Endothelial cell of umbilical vein (primary cell): ENCODE data around the gene KLK1. TPM values are rescaled to one million over a fixed set of nuclear protein-coding genes. Genes with fewer than 3 reads are reported as not detected.

Experiments used
- BruUV-seq: library from RNA; stranded (reverse); fragments of 400-500 nt; replicated peaks from 2 replicates; lab custom pipeline; 2021; lab: Mats Ljungman, UMichigan
- CTCF ChIA-PET: fragments of 300-600, 350-600 bp; sonication (Branson Sonifier 250); formaldehyde crosslinking; loops from one replicate; lab custom pipeline; 2021; ENCODE audit warnings: antibody characterized with exemption, inconsistent platforms; lab: Charles Lee
- POLR2A ChIA-PET: fragments of 300-600, 350-600 bp; sonication (Branson Sonifier 250); formaldehyde crosslinking; loops from one replicate; lab custom pipeline; 2021; ENCODE audit warnings: antibody characterized with exemption, inconsistent platforms; lab: Charles Lee
- DNase-seq: peaks from one replicate; pipeline ENCODE4 v3.0.0-alpha.2; 2011; ENCODE audit warnings: low read depth, low spot score
- FAIRE-seq: peaks from 2 replicates; lab custom pipeline; 2011; peaks lifted over from hg19 to GRCh38; lab: Jason Lieb, UNC
- H2AFZ ChIP-seq: 2 replicates; pipeline ENCODE4 v1.6.0; 2012; ENCODE audit warnings: low read depth, low read length, control low read depth, inconsistent platforms
- H3K27ac ChIP-seq: 2 replicates; pipeline ENCODE4 v1.5.1; 2011; ENCODE audit warnings: low read depth, mild to moderate bottlenecking, control low read depth, low read length, moderate library complexity; ENCODE audit not compliant: insufficient read depth
- H3K27me3 ChIP-seq, 2 experiments: 2 replicates each; pipeline versions ENCODE4 v1.6.0 to v1.6.1; 2011; ENCODE audit warnings: low read length in 2 of 2, mixed read lengths in 1 of 2; ENCODE audit not compliant: control insufficient read depth in 2 of 2, insufficient read depth in 2 of 2
- H3K36me3 ChIP-seq, 2 experiments: 2 replicates in 1 of 2; 3 replicates in 1 of 2; pipeline ENCODE4 v1.5.1; 2011; ENCODE audit warnings: low read length in 2 of 2, mild to moderate bottlenecking in 1 of 2, moderate library complexity in 1 of 2; ENCODE audit not compliant: control insufficient read depth in 2 of 2, insufficient read depth in 2 of 2; ENCODE audit errors: extremely low read depth in 1 of 2
- H3K4me1 ChIP-seq: 3 replicates; pipeline ENCODE4 v1.5.1; 2011; ENCODE audit warnings: mild to moderate bottlenecking, low read length; ENCODE audit not compliant: control insufficient read depth, insufficient read depth; ENCODE audit errors: extremely low read depth
- H3K4me2 ChIP-seq: 2 replicates; pipeline ENCODE4 v1.6.1; 2011; ENCODE audit warnings: low read length, control low read depth, mixed read lengths; ENCODE audit not compliant: insufficient read depth
- H3K4me3 ChIP-seq, 3 experiments: fragments of 200-600 bp in 1 of 3; sonication (generic), shearing (Covaris generic) in 1 of 3; replicated peaks in 1 of 3; 2 replicates each; pipeline ENCODE4 v1.5.1; 2011 to 2016; ENCODE audit warnings: control low read depth in 3 of 3, low read length in 3 of 3, mild to moderate bottlenecking in 2 of 3, inconsistent platforms in 1 of 3, low read depth in 1 of 3, moderate library complexity in 1 of 3; ENCODE audit not compliant: insufficient read depth in 1 of 3
- H3K79me2 ChIP-seq: 2 replicates; pipeline ENCODE4 v1.6.0; 2012; ENCODE audit warnings: low read length, inconsistent platforms; ENCODE audit not compliant: control insufficient read depth, insufficient read depth
- H3K9ac ChIP-seq: replicated peaks from 2 replicates; pipeline ENCODE3; 2011; ENCODE audit warnings: low read length, control low read depth; ENCODE audit not compliant: insufficient read depth; ENCODE audit errors: extremely low read depth
- H3K9me1 ChIP-seq: replicated peaks from 3 replicates; pipeline ENCODE4 v1.6.0; 2011; ENCODE audit warnings: mild to moderate bottlenecking, low read length; ENCODE audit not compliant: control insufficient read depth, insufficient read depth; ENCODE audit errors: extremely low read depth
- H3K9me3 ChIP-seq: replicated peaks from 2 replicates; pipeline ENCODE4 v1.5.1; 2012; ENCODE audit warnings: low read length, inconsistent platforms; ENCODE audit not compliant: control insufficient read depth, insufficient read depth
- H4K20me1 ChIP-seq: replicated peaks from 2 replicates; pipeline ENCODE3; 2011; ENCODE audit warnings: mild to moderate bottlenecking, low read length; ENCODE audit not compliant: control insufficient read depth, insufficient read depth; ENCODE audit errors: extremely low read depth
- CTCF ChIP-seq, 2 donors: IDR thresholded peaks; 1 replicate in 1 of 2; 2 replicates in 1 of 2; pipeline ENCODE4 v1.5.1; 2011; ENCODE audit warnings: low read length in 2 of 2, mild to moderate bottlenecking in 2 of 2, moderate library complexity in 2 of 2, control low read depth in 1 of 2, inconsistent platforms in 1 of 2, low read depth in 1 of 2; ENCODE audit not compliant: insufficient read depth in 1 of 2; ENCODE audit errors: extremely low read depth in 1 of 2
- EZH2 ChIP-seq: IDR thresholded peaks from 2 replicates; pipeline ENCODE4 v1.6.1; 2012; ENCODE audit warnings: borderline replicate concordance, low read depth, mild to moderate bottlenecking, moderate library complexity, low read length, inconsistent platforms; ENCODE audit not compliant: severe bottlenecking
- FOS ChIP-seq: IDR thresholded peaks from 2 replicates; pipeline ENCODE4 v1.6.1; 2011; ENCODE audit warnings: mild to moderate bottlenecking, low read length, moderate library complexity, borderline replicate concordance; ENCODE audit not compliant: insufficient read depth
- JUN ChIP-seq: IDR thresholded peaks from 2 replicates; pipeline ENCODE4 v1.6.1; 2011; ENCODE audit warnings: borderline replicate concordance, low read depth; ENCODE audit not compliant: insufficient read length, insufficient read depth
- MAX ChIP-seq: IDR thresholded peaks from 2 replicates; pipeline ENCODE4 v1.6.1; 2011; ENCODE audit not compliant: insufficient read depth, insufficient read length
- MYC ChIP-seq: IDR thresholded peaks from one replicate; pipeline ENCODE4 v1.6.1; 2011; ENCODE audit warnings: mild to moderate bottlenecking, low read depth, low read length
- POLR2A ChIP-seq: IDR thresholded peaks from 2 replicates; pipeline ENCODE4 v1.6.1; 2012; ENCODE audit warnings: low read depth, mild to moderate bottlenecking, control low read depth, low read length
- POLR2AphosphoS5 ChIP-seq: IDR thresholded peaks from 2 replicates; pipeline ENCODE4 v1.6.1; 2012; ENCODE audit warnings: low read depth, mild to moderate bottlenecking, control low read depth, low read length, moderate library complexity; ENCODE audit not compliant: insufficient read depth
- dilution Hi-C: fragments of 300-500 bp; cut with MboI; formaldehyde crosslinking; loops from one replicate; pipeline ENCODE4 v1.15.0; 2019; ENCODE audit warnings: low sequenced_read_pairs; ENCODE audit not compliant: extremely low pct_ligation_motif_present
- intact Hi-C: fragments of 100-400 bp; cut with micrococcal nuclease; formaldehyde crosslinking; loops from one replicate; pipeline ENCODE4 v1.10.0; 2022
- polyA plus RNA-seq, 4 experiments: library from polyadenylated mRNA; depleted of rRNA in 3 of 4; stranded (reverse) in 3 of 4; unstranded in 1 of 4; fragments of >200 nt; gene quantifications; 2 replicates each; pipeline versions ENCODE4 v1.2.1 to v1.2.3, GENCODE V29; 2011 to 2012; ENCODE audit warnings: missing spikeins in 1 of 4
- total RNA-seq: library from RNA; stranded (reverse); gene quantifications from 2 replicates; pipeline ENCODE4 v1.2.3, GENCODE V29; 2021

The KLK1 gene
- total and polyA plus RNA-seq, 2 donors (not counting 3 experiments of a cell fraction or from before 2014, with no cell fraction given) = 0.08 TPM; not detected in 1

GRCh38 chr19:50858886-50859285, 35.3 kb upstream of the KLK1 start:
- Histone ChIP-seq H3K4me3 (no peak overlapping the region), H3K9me1 (no peaks in the 10 kb centered on the region), H3K9ac (no peak overlapping the region), H3K27ac (no peak overlapping the region), H3K9me3 (no peaks in the 10 kb centered on the region), H3K36me3 (no peaks in the 10 kb centered on the region), H3K79me2 (no peaks in the 10 kb centered on the region), H3K4me1 (no peaks in the 10 kb centered on the region), H4K20me1 (no peaks in the 10 kb centered on the region), H2AFZ (no peak overlapping the region), H3K27me3 (no peaks in the 10 kb centered on the region), H3K4me2 (no peak overlapping the region)
- TF ChIP-seq POLR2A = no peak
- no peak for TF ChIP-seq POLR2AphosphoS5
- no peak for TF ChIP-seq MYC
- no peak for TF ChIP-seq CTCF (IDR thresholded peaks at IDR 0.05; ENCODE audit: extremely low read depth in 1 of 2, insufficient read depth in 1 of 2, low read depth in 1 of 2, low read length in 2 of 2)
- TF ChIP-seq EZH2 = no peak
- TF ChIP-seq MAX = no peak
- no peak for TF ChIP-seq FOS
- TF ChIP-seq JUN = no peak
- dilution Hi-C loops = no loop called here
- POLR2A ChIA-PET = no interaction called here
- no peak for FAIRE-seq
- CTCF ChIA-PET = no interaction called here
- no TSS peak for BruUV-seq
- intact Hi-C loops = no loop called here
- DNase-seq = no peak
